ENCODE measurements around the gene LRRC2.
"Not testable (repeated sequence)": the region's sequence is repeated elsewhere in the genome, so short reads cannot be mapped to it uniquely, and the experiment has no call there.

The LRRC2 gene

GRCh38 chr3:46501702-46502101 lies 64.4 kb downstream of the LRRC2 start:
- no peak for DNase-seq (ENCODE audit: extremely low read depth in 1 of 2, low read depth in 1 of 2)

- no peak for DNase-seq (ENCODE audit: extremely low read depth in 1 of 2, low read depth in 1 of 2)
Observed at GRCh38 chr3:46500656-46501635, 65.2 kb downstream of the LRRC2 start.

GRCh38 chr3:46498916-46499519 lies 67.1 kb downstream of the LRRC2 start:
- DNase-seq (ENCODE audit: extremely low read depth in 1 of 2, low read depth in 1 of 2), result no peak

- no peak for DNase-seq (ENCODE audit: extremely low read depth in 1 of 2, low read depth in 1 of 2)
Observed at GRCh38 chr3:46497556-46498265, 68.4 kb downstream of the LRRC2 start, which contains the start of gene RTP3. RTP3 (plus strand) TSS chr3:46497976; CDS start chr3:46498063, 87 bp downstream.

- no peak for DNase-seq (ENCODE audit: extremely low read depth in 1 of 2, low read depth in 1 of 2)
Observed at GRCh38 chr3:46496746-46497555, 69.2 kb downstream of the LRRC2 start.

GRCh38 chr3:46495901-46496456 lies 70.1 kb downstream of the LRRC2 start:
- no peak for DNase-seq (ENCODE audit: extremely low read depth in 1 of 2, low read depth in 1 of 2)

- DNase-seq (ENCODE audit: extremely low read depth in 1 of 2, low read depth in 1 of 2), result not testable (repeated sequence)
Observed at GRCh38 chr3:46494491-46494890, 71.6 kb downstream of the LRRC2 start.

GRCh38 chr3:46492890-46493547 lies 73.1 kb downstream of the LRRC2 start:
- DNase-seq (ENCODE audit: extremely low read depth in 1 of 2, low read depth in 1 of 2), result no peak

- DNase-seq (ENCODE audit: extremely low read depth in 1 of 2, low read depth in 1 of 2), result no peak
Observed at GRCh38 chr3:46491089-46492070, 74.7 kb downstream of the LRRC2 start.

- DNase-seq (ENCODE audit: extremely low read depth in 1 of 2, low read depth in 1 of 2), result no peak
Observed at GRCh38 chr3:46490338-46491084, 75.6 kb downstream of the LRRC2 start.

- no peak for DNase-seq (ENCODE audit: extremely low read depth in 1 of 2, low read depth in 1 of 2)
Observed at GRCh38 chr3:46489875-46490274, 76.2 kb downstream of the LRRC2 start.

GRCh38 chr3:46489381-46489780 lies 76.7 kb downstream of the LRRC2 start:
- no peak for DNase-seq (ENCODE audit: extremely low read depth in 1 of 2, low read depth in 1 of 2)

GRCh38 chr3:46488735-46489361 lies 77.3 kb downstream of the LRRC2 start:
- peak; percentile 75 to 91 for DNase-seq (ENCODE audit: extremely low read depth in 1 of 2, low read depth in 1 of 2)

GRCh38 chr3:46485779-46486175 lies 80.3 kb downstream of the LRRC2 start:
- DNase-seq (ENCODE audit: extremely low read depth in 1 of 2, low read depth in 1 of 2), result no peak

GRCh38 chr3:46484911-46485778 lies 81.0 kb downstream of the LRRC2 start:
- DNase-seq (ENCODE audit: extremely low read depth in 1 of 2, low read depth in 1 of 2), result no peak

GRCh38 chr3:46484388-46484787 lies 81.7 kb downstream of the LRRC2 start:
- DNase-seq (ENCODE audit: extremely low read depth in 1 of 2, low read depth in 1 of 2), result no peak
